PC-3 (cell line): Measurements from ENCODE around the gene NYAP1.
"Not testable (repeated sequence)": the region's sequence is repeated elsewhere in the genome, so short reads cannot be mapped to it uniquely, and the experiment has no call there.

Source experiments
- CTCF ChIP-seq: fragments of 300-600 bp; sonication (generic); conservative IDR thresholded peaks from 2 replicates; pipeline ENCODE4 v1.5.1; 2017; ENCODE audit warnings: antibody characterized with exemption, low read depth, mild to moderate bottlenecking, low read length
- EZH2 ChIP-seq: fragments of 300-600 bp; sonication (generic); IDR thresholded peaks from one replicate; pipeline ENCODE4 v1.6.1; 2017; ENCODE audit warnings: antibody characterized with exemption, mild to moderate bottlenecking, low read length; ENCODE audit not compliant: unreplicated experiment
- EZH2phosphoT487 ChIP-seq: fragments of 300-600 bp; sonication (generic); IDR thresholded peaks from 2 replicates; pipeline ENCODE4 v1.6.1; 2018; ENCODE audit warnings: mild to moderate bottlenecking, antibody characterized with exemption, low read length, borderline replicate concordance

DNA sequence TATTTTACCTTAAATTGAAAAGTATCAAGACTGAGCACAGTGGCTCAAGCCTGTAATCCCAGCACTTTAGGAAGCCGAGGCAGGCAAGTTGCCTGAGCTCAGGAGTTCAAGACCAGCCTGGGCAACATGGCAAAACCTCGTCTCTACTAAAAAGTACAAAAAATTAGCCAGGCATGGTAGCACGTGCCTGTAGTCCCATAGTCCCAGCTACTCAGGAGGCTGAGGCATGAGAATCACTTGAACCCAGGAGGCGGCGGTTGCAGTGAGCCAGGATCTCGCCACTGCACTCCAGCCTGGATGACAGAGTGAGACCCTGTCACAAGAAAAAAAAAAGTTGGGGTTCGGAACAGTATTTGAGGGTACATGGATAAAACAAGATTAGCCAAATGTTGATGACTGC lies 44.5 kb upstream of the NYAP1 start:
- not testable (repeated sequence) for TF ChIP-seq CTCF, EZH2, EZH2phosphoT487
